Lung (tissue), 12 donors: ENCODE results near the gene PRMT3. TPM values are rescaled to one million over a fixed set of nuclear protein-coding genes. Genes with fewer than 3 reads are reported as not detected.

ENCODE experiments used
- ATAC-seq: fragments of 200-7000 bp; cut with Tn5 transposase; one replicate; pipeline ENCODE4 v1.9.1; 2020; ENCODE audit warnings: moderate number of reproducible peaks; ENCODE audit not compliant: insufficient read depth, low FRiP score
- DNase-seq, 3 donors: peaks; one replicate each; pipeline ENCODE4 v3.0.0-alpha.2; 2013 to 2017
- H3K27ac ChIP-seq, 2 donors: one replicate each; pipeline ENCODE4 v1.5.1; 2013; ENCODE audit warnings: mild to moderate bottlenecking in 2 of 2, moderate library complexity in 2 of 2, control low read depth in 1 of 2, inconsistent platforms in 1 of 2, low read depth in 1 of 2, low read length in 1 of 2
- H3K27me3 ChIP-seq, 3 donors: one replicate each; pipeline ENCODE4 v1.5.1; 2013; ENCODE audit warnings: low read length in 2 of 3; ENCODE audit not compliant: control insufficient read depth in 3 of 3, insufficient read depth in 3 of 3
- H3K36me3 ChIP-seq, 4 donors: one replicate each; pipeline ENCODE4 v1.5.1; 2013; ENCODE audit warnings: low read length in 4 of 4, mild to moderate bottlenecking in 1 of 4, moderate library complexity in 1 of 4; ENCODE audit not compliant: control insufficient read depth in 4 of 4, insufficient read depth in 4 of 4
- H3K4me1 ChIP-seq, 5 donors: one replicate each; pipeline ENCODE4 v1.5.1; 2013; ENCODE audit warnings: low read length in 5 of 5, mild to moderate bottlenecking in 2 of 5, moderate library complexity in 1 of 5; ENCODE audit not compliant: control insufficient read depth in 5 of 5, insufficient read depth in 5 of 5
- H3K4me3 ChIP-seq: one replicate; pipeline ENCODE4 v1.5.1; 2013; ENCODE audit warnings: mild to moderate bottlenecking, control low read depth, moderate library complexity
- H3K9ac ChIP-seq, 2 donors: one replicate each; pipeline ENCODE4 v1.5.1; 2013; ENCODE audit warnings: low read length in 2 of 2, control low read depth in 1 of 2; ENCODE audit not compliant: insufficient read depth in 1 of 2
- H3K9me3 ChIP-seq, 4 donors: one replicate each; pipeline ENCODE4 v1.5.1; 2013; ENCODE audit warnings: low read length in 3 of 4, mild to moderate bottlenecking in 1 of 4, moderate library complexity in 1 of 4; ENCODE audit not compliant: control insufficient read depth in 4 of 4, insufficient read depth in 3 of 4
- CTCF ChIP-seq: IDR thresholded peaks from 2 replicates; pipeline ENCODE4 v1.5.1; 2012; ENCODE audit warnings: mild to moderate bottlenecking; ENCODE audit errors: control extremely low read depth, extremely low read depth
- WGBS, 2 donors: extraction: QIAGEN DNeasy Blood & Tissue Kit; methylation state at CpG; one replicate each; pipeline ENCODE4 v1.1.7; 2013; 5-methylcytosine and 5-hydroxymethylcytosine counted together
- polyA plus RNA-seq, 2 donors: library from polyadenylated mRNA; stranded (reverse); fragments of 200-250 nt; gene quantifications; one replicate each; pipeline ENCODE4 v1.2.1, GENCODE V29; 2013
- total RNA-seq, 2 donors: library from RNA; depleted of rRNA in 1 of 2; stranded (reverse); fragments of >200 nt in 1 of 2; gene quantifications; one replicate each; pipeline ENCODE4 v1.2.1, GENCODE V29; 2014 to 2021
- donor health status: control.
- donor health status: control.
- donor health status: Bipolar disorder and iron deficiency.
- donor health status: healthy.
- donor health status: DM: yes; HTN: yes; CAD: no.

The PRMT3 gene
- total and polyA plus RNA-seq, 4 donors = 8.2 to 19.7 (median 10.3) TPM

GRCh38 chr11:20451568-20451967, 64.1 kb downstream of the PRMT3 start:
- peaks cover 0 to 5% (median 0%) of the 10 kb centered on the region in 4 donors for H3K36me3 ChIP-seq
- no peak overlapping the region for H3K4me3 ChIP-seq
- no peak overlapping the region for H3K27ac ChIP-seq
- H3K4me1 ChIP-seq = no peaks in the 10 kb centered on the region
- DNase-seq = no peak
- no peak for TF ChIP-seq CTCF
- WGBS, 2 donors = 33 to 53% methylated on average over 2 of the region's 2 CpGs
- H3K9me3 ChIP-seq = no peaks in the 10 kb centered on the region
- no peak for ATAC-seq
- H3K9ac ChIP-seq = no peak overlapping the region
- H3K27me3 ChIP-seq = no peaks in the 10 kb centered on the region

GRCh38 chr11:20452585-20452984, 65.1 kb downstream of the PRMT3 start:
- H3K27ac ChIP-seq = no peak overlapping the region
- no peak overlapping the region for H3K4me3 ChIP-seq
- WGBS, 2 donors = 92 to 93% methylated on average over 2 of the region's 2 CpGs
- no peak for ATAC-seq
- peaks cover 0 to 5% (median 0%) of the 10 kb centered on the region in 4 donors for H3K36me3 ChIP-seq
- H3K27me3 ChIP-seq = no peaks in the 10 kb centered on the region
- DNase-seq = no peak
- H3K4me1 ChIP-seq = no peaks in the 10 kb centered on the region
- H3K9ac ChIP-seq = no peak overlapping the region
- no peak for TF ChIP-seq CTCF
- no peaks in the 10 kb centered on the region for H3K9me3 ChIP-seq

GRCh38 chr11:20453657-20454316, 66.3 kb downstream of the PRMT3 start:
- Histone ChIP-seq H3K27ac (no peak overlapping the region), H3K27me3 (no peaks in the 10 kb centered on the region), H3K4me1 (no peaks in the 10 kb centered on the region), H3K4me3 (no peak overlapping the region), H3K9ac (no peak overlapping the region), H3K36me3 (peaks cover 0 to 5% (median 0%) of the 10 kb centered on the region in 4 donors), H3K9me3 (no peaks in the 10 kb centered on the region)
- no peak for TF ChIP-seq CTCF
- 98 to 99% methylated on average over 4 of the region's 4 CpGs for WGBS, 2 donors
- DNase-seq (no peak), ATAC-seq (no peak)
